ENCODE data around the gene PRRC2A.

- TF ChIP-seq, protein P1, sequence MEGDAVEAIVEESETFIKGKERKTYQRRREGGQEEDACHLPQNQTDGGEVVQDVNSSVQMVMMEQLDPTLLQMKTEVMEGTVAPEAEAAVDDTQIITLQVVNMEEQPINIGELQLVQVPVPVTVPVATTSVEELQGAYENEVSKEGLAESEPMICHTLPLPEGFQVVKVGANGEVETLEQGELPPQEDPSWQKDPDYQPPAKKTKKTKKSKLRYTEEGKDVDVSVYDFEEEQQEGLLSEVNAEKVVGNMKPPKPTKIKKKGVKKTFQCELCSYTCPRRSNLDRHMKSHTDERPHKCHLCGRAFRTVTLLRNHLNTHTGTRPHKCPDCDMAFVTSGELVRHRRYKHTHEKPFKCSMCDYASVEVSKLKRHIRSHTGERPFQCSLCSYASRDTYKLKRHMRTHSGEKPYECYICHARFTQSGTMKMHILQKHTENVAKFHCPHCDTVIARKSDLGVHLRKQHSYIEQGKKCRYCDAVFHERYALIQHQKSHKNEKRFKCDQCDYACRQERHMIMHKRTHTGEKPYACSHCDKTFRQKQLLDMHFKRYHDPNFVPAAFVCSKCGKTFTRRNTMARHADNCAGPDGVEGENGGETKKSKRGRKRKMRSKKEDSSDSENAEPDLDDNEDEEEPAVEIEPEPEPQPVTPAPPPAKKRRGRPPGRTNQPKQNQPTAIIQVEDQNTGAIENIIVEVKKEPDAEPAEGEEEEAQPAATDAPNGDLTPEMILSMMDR (conservative IDR thresholded peaks at IDR 0.05; ENCODE audit: low read depth, low read length): no peak
- no peak for TF ChIP-seq EZH2 (IDR thresholded peaks at IDR 0.05; ENCODE audit: low read length, unreplicated experiment)
Measured at GRCh38 chr6:31658158-31658688, 37.7 kb downstream of the PRRC2A start.

Data from PC-3 (cell line).